Thyroid gland (tissue), 4 donors: ENCODE measurements around the gene AGAP5.

ENCODE experiments used
- CTCF ChIP-seq, 6 experiments: fragments of 200-600 bp in 3 of 6; fragments of 450-650 bp in 3 of 6; sonication (generic) in 3 of 6; IDR thresholded peaks; one replicate each; pipeline ENCODE4 v1.5.1; 2016 to 2019; ENCODE audit warnings: antibody characterized with exemption in 6 of 6, mild to moderate bottlenecking in 2 of 6, inconsistent platforms in 1 of 6, moderate library complexity in 1 of 6
- POLR2A ChIP-seq, 2 donors: fragments of 450-650 bp; IDR thresholded peaks; one replicate each; pipeline ENCODE4 v1.6.1; 2017; ENCODE audit warnings: antibody characterized with exemption in 2 of 2, mild to moderate bottlenecking in 2 of 2, moderate library complexity in 1 of 2

GRCh38 chr10:73625884-73626752 is 71.8 kb downstream of the AGAP5 start:
- no peak for TF ChIP-seq CTCF (IDR thresholded peaks at IDR 0.05)
- TF ChIP-seq POLR2A (IDR thresholded peaks at IDR 0.05), result peak in 1 of 2 donors; percentile 83
